GM19351 (cell line): ENCODE data around the gene EPB41L4B.

Experiments
- ATAC-seq: cut with Tn5 transposase; IDR thresholded peaks from one replicate; pipeline ENCODE4 v1.9.1; 2021; ENCODE audit warnings: mild to moderate bottlenecking, moderate library complexity; ENCODE audit not compliant: unreplicated experiment

The EPB41L4B gene

GRCh38 chr9:109167716-109168115, 153.1 kb downstream of the EPB41L4B start:
- ATAC-seq: no peak

- ATAC-seq: no peak
These were observed 153.9 kb downstream of the EPB41L4B start, which contains the start of gene FRRS1L for GRCh38 chr9:109166771-109167601. Gene FRRS1L, minus strand, starts transcription at chr9:109167249. Its CDS starts 111 bp downstream, at chr9:109167138.

- ATAC-seq: no peak
These were observed 154.6 kb downstream of the EPB41L4B start for GRCh38 chr9:109166171-109166770.

- peak; percentile 88 for ATAC-seq
These were observed 156.8 kb downstream of the EPB41L4B start for GRCh38 chr9:109164042-109164441.

- no peak for ATAC-seq
These were observed 157.7 kb downstream of the EPB41L4B start for GRCh38 chr9:109163194-109163593.

GRCh38 chr9:109162677-109163076, 158.2 kb downstream of the EPB41L4B start:
- ATAC-seq: no peak

- no peak for ATAC-seq
These were observed 159.4 kb downstream of the EPB41L4B start for GRCh38 chr9:109161471-109161870.

- ATAC-seq: no peak
These were observed 161.3 kb downstream of the EPB41L4B start for GRCh38 chr9:109159583-109159982.

- no peak for ATAC-seq
These were observed 162.2 kb downstream of the EPB41L4B start for GRCh38 chr9:109158651-109159050.

GRCh38 chr9:109156708-109157107, 164.2 kb downstream of the EPB41L4B start:
- ATAC-seq: no peak

- ATAC-seq: no peak
These were observed 169.8 kb downstream of the EPB41L4B start for GRCh38 chr9:109150925-109151545.

- no peak for ATAC-seq
These were observed 171.1 kb downstream of the EPB41L4B start for GRCh38 chr9:109149722-109150121.

GRCh38 chr9:109149089-109149488, 171.8 kb downstream of the EPB41L4B start:
- no peak for ATAC-seq

- no peak for ATAC-seq
These were observed 175.8 kb downstream of the EPB41L4B start for GRCh38 chr9:109145051-109145450.

- ATAC-seq: peak; percentile 99
These were observed 176.8 kb downstream of the EPB41L4B start for GRCh38 chr9:109143881-109144562.

GRCh38 chr9:109141375-109141774, 179.5 kb downstream of the EPB41L4B start:
- no peak for ATAC-seq

GRCh38 chr9:109139851-109140250, 181.0 kb downstream of the EPB41L4B start:
- ATAC-seq: no peak

GRCh38 chr9:109138421-109138820, 182.4 kb downstream of the EPB41L4B start:
- ATAC-seq: no peak

- no peak for ATAC-seq
These were observed 186.7 kb downstream of the EPB41L4B start for GRCh38 chr9:109134167-109134578.

GRCh38 chr9:109133533-109133932, 187.3 kb downstream of the EPB41L4B start:
- no peak for ATAC-seq

GRCh38 chr9:109132567-109133021, 188.3 kb downstream of the EPB41L4B start:
- no peak for ATAC-seq
